SK-N-MC (cell line): ENCODE results near the gene CLOCK.

Experiments used
- EZH2 ChIP-seq: fragments of 200-600 bp; sonication (generic); IDR thresholded peaks from one replicate; pipeline ENCODE4 v1.6.1; 2017; ENCODE audit warnings: antibody characterized with exemption
- FOXP2 ChIP-seq: optimal IDR thresholded peaks from 2 replicates; pipeline ENCODE3; 2011; ENCODE audit warnings: mild to moderate bottlenecking, moderate library complexity; ENCODE audit not compliant: insufficient read depth; ENCODE audit errors: extremely low read length, control extremely low read depth
- POLR2AphosphoS5 ChIP-seq: IDR thresholded peaks from 2 replicates; pipeline ENCODE4 v1.6.1; 2012; ENCODE audit warnings: mild to moderate bottlenecking, low read depth, low read length, borderline replicate concordance

DNA sequence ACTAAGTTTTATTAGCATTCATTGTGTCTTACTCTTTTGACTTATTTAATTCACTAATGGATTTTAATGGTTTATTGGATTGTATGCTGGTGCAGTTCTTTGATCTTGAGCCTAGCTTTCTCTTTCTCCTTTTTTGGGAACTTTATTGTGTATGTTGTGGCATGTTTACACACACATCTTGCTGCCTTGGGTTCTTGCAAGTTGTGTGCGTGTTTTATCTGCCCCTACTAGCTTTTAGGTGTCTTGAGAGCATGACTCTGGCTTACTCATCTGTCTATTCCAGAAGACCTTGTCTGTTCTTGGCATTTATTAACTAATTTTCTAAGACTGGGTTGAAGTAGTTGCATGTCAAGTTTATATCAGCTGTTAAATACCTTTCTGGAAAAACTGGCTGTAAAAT, 148.2 kb downstream of the CLOCK start:
- TF ChIP-seq EZH2 (no peak), POLR2AphosphoS5 (no peak), FOXP2 (no peak)
